ENCODE data around the gene MGRN1.

MGRN1 gene

DNA sequence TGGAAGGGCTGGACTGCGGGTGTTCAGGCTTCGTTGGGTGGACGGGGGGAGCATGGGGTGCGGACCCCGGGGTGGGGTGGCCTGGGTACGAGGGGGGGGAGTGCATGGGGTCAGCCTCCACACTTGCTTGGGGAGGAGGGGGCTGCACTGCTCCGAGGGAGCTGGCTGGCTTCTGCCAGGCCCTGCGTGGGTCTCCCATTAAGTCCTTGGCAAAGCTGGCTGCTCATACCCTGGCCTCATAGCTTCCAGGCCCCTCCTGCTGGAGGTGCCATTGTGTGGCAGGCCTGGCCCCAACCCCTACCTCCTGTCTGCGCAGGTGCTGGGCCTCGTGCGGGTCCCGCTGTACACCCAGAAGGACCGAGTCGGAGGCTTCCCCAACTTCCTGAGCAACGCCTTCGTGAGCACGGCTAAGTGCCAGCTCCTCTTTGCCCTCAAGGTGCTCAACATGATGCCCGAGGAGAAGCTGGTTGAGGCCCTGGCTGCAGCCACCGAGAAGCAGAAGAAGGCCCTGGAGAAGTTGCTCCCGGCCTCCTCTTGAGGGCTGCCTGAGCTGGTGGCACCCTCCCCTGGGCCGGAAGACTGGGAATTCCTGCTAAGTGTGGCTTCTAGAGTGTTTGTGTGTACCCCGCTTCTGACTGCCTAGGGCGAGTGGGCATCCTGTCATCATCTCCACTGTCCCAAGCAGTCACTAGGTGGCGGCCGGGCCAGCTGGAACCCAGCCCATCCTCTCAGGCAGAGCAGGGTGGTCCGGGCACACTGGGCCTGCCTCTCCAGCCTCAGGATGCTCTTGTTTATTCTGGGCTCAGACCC is 70.2 kb downstream of the MGRN1 start:
- peak overlapping the region in 4 of 7 experiments; percentile 35 to 93 (median 88) for H3K4me3 ChIP-seq (ENCODE audit: control insufficient read depth in 1 of 7, extremely low read depth in 1 of 7, insufficient read depth in 4 of 7, low read depth in 2 of 7, low read length in 6 of 7)
- CTCF ChIA-PET: interaction anchor here (1.2 to 2.0 kb wide), 7 partner anchors 8 to 261 kb away, joined by 3 to 8 read pairs (median 5); partner anchors contain the start of genes ANKS3 and DNAAF8
- peaks cover 5 to 55% (median 40%) of the 10 kb centered on the region in 4 experiments for H3K36me3 ChIP-seq (ENCODE audit: control insufficient read depth in 4 of 4, insufficient read depth in 4 of 4, low read length in 3 of 4)
- DNase-seq: no peak
- H3K9me3 ChIP-seq (ENCODE audit: control extremely low read depth in 1 of 5, control insufficient read depth in 4 of 5, insufficient read depth in 2 of 5, low read depth in 1 of 5, low read length in 4 of 5): no peaks in the 10 kb centered on the region
- H3K27ac ChIP-seq (ENCODE audit: insufficient read depth in 1 of 2, low read depth in 1 of 2, low read length in 2 of 2, poor library complexity in 1 of 2, severe bottlenecking in 2 of 2): peak overlapping the region in 1 of 2 experiments; percentile 79
- 83% methylated on average over 15 of the region's 26 CpGs for WGBS (ENCODE audit: insufficient coverage)
- H3K4me1 ChIP-seq (ENCODE audit: control extremely low read depth in 1 of 4, control insufficient read depth in 4 of 4, insufficient read depth in 4 of 4, low read length in 3 of 4): peaks cover 0 to 22% (median 19%) of the 10 kb centered on the region in 4 experiments
- H3K27me3 ChIP-seq (replicated peaks in 2 of 5; ENCODE audit: control insufficient read depth in 4 of 5, insufficient read depth in 5 of 5, low read length in 4 of 5): no peaks in the 10 kb centered on the region
- POLR2A ChIA-PET: interaction anchor here (0.7 kb wide), 1 partner anchor 9 kb away, joined by 3 read pairs; no protein-coding TSS in a partner anchor

DNA sequence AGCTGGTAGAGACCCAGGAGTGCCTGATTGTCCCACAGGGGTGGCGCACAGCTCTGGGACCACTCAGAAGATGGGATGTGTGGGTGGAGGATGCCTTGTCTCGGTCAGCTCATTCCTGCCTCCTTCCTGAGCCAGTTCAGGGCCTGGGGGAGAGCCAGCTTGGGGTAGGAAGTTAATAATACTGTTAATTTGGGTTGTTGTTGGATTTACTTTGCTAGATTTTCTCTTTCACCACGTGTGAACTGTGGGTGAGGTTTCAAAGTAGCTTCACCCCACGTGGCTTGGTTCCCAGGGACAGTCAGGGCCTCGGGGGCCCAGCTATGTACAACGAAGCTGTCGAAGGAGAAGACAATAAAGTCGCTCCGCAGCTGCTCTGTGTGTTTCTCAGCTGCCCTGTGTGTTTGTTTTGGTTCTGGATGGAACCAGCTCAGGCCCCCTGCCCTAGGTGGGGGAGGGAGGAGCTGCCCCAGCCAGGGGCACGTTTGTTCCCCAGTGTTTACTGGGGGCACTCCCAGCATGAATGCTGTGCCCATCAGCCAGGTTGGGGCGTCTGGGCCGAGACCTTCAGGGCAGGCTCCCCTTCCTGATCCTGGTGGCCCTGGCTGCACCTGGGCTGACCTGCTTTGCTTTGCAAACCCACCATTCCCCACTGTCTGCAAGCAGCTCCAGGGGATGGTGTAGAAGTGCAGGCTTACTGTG is 71.0 kb downstream of the MGRN1 start:
- ChIA-PET CTCF (interaction anchor here (1.2 to 2.0 kb wide), 7 partner anchors 9 to 261 kb away, joined by 3 to 8 read pairs (median 5); partner anchors contain the start of genes ANKS3 and DNAAF8), POLR2A (interaction anchor here (0.7 kb wide), 1 partner anchor 8 kb away, joined by 3 read pairs; no protein-coding TSS in a partner anchor)
- Histone ChIP-seq H3K4me3 (ENCODE audit: control insufficient read depth in 1 of 7, extremely low read depth in 1 of 7, insufficient read depth in 4 of 7, low read depth in 2 of 7, low read length in 6 of 7) (no peak overlapping the region), H3K27me3 (replicated peaks in 2 of 5; ENCODE audit: control insufficient read depth in 4 of 5, insufficient read depth in 5 of 5, low read length in 4 of 5) (no peaks in the 10 kb centered on the region), H3K36me3 (ENCODE audit: control insufficient read depth in 4 of 4, insufficient read depth in 4 of 4, low read length in 3 of 4) (peaks cover 5 to 56% (median 42%) of the 10 kb centered on the region in 4 experiments), H3K4me1 (ENCODE audit: control extremely low read depth in 1 of 4, control insufficient read depth in 4 of 4, insufficient read depth in 4 of 4, low read length in 3 of 4) (peaks cover 0 to 22% (median 17%) of the 10 kb centered on the region in 4 experiments), H3K27ac (ENCODE audit: insufficient read depth in 1 of 2, low read depth in 1 of 2, low read length in 2 of 2, poor library complexity in 1 of 2, severe bottlenecking in 2 of 2) (no peak overlapping the region), H3K9me3 (ENCODE audit: control extremely low read depth in 1 of 5, control insufficient read depth in 4 of 5, insufficient read depth in 2 of 5, low read depth in 1 of 5, low read length in 4 of 5) (no peaks in the 10 kb centered on the region)
- 89% methylated on average over 10 of the region's 12 CpGs for WGBS (ENCODE audit: insufficient coverage)
- DNase-seq: no peak

DNA sequence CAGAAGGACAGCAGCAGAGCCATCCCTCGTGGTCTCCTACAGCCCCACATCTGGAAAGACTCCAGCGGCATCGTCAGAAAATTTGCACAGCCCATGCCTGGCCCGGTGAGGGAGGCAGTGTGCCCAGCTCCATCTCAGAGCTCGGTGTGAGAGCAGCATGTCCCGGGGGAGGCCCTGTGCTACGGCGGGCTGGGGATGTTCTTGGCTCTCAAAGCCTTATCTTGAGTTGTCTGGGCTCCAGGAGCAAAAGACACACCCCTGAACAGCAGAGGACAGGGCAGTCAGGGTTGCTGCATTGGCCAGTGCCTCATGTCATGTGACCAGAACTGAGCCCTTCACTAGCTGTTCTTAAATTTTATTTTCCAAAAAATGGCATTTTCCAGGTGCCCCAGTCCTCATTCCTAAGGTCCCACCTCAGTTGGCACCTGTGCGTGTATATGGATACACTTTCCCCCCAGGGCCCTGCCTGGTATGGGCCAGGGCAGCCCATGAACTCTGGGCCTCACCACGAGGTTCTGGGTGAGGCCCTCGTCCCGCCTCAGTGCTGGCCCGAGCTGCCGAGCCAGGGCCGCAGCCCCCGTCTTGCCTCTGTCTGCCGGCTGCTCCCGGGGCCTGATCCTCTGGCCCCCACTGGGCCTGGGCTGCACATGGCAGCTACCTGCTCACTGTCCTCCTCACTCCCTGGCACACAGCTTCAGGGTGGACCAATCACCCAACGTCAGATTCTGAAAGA is 71.7 kb downstream of the MGRN1 start:
- Histone ChIP-seq H3K27me3 (replicated peaks in 2 of 5; ENCODE audit: control insufficient read depth in 4 of 5, insufficient read depth in 5 of 5, low read length in 4 of 5) (no peaks in the 10 kb centered on the region), H3K36me3 (ENCODE audit: control insufficient read depth in 4 of 4, insufficient read depth in 4 of 4, low read length in 3 of 4) (peaks cover 5 to 63% (median 50%) of the 10 kb centered on the region in 4 experiments), H3K9me3 (ENCODE audit: control extremely low read depth in 1 of 5, control insufficient read depth in 4 of 5, insufficient read depth in 2 of 5, low read depth in 1 of 5, low read length in 4 of 5) (no peaks in the 10 kb centered on the region), H3K27ac (ENCODE audit: insufficient read depth in 1 of 2, low read depth in 1 of 2, low read length in 2 of 2, poor library complexity in 1 of 2, severe bottlenecking in 2 of 2) (no peak overlapping the region), H3K4me3 (ENCODE audit: control insufficient read depth in 1 of 7, extremely low read depth in 1 of 7, insufficient read depth in 4 of 7, low read depth in 2 of 7, low read length in 6 of 7) (no peak overlapping the region), H3K4me1 (ENCODE audit: control extremely low read depth in 1 of 4, control insufficient read depth in 4 of 4, insufficient read depth in 4 of 4, low read length in 3 of 4) (peaks cover 0 to 22% (median 17%) of the 10 kb centered on the region in 4 experiments)
- 92% methylated on average over 19 of the region's 19 CpGs for WGBS (ENCODE audit: insufficient coverage)
- ChIA-PET CTCF (interaction anchor here (1.0 to 2.0 kb wide), 8 partner anchors 9 to 260 kb away, joined by 3 to 8 read pairs (median 5); partner anchors contain the start of genes ANKS3 and DNAAF8), POLR2A (interaction anchor here (1.0 kb wide), 1 partner anchor 174 kb away, joined by 3 read pairs; no protein-coding TSS in a partner anchor)
- no peak for DNase-seq

DNA sequence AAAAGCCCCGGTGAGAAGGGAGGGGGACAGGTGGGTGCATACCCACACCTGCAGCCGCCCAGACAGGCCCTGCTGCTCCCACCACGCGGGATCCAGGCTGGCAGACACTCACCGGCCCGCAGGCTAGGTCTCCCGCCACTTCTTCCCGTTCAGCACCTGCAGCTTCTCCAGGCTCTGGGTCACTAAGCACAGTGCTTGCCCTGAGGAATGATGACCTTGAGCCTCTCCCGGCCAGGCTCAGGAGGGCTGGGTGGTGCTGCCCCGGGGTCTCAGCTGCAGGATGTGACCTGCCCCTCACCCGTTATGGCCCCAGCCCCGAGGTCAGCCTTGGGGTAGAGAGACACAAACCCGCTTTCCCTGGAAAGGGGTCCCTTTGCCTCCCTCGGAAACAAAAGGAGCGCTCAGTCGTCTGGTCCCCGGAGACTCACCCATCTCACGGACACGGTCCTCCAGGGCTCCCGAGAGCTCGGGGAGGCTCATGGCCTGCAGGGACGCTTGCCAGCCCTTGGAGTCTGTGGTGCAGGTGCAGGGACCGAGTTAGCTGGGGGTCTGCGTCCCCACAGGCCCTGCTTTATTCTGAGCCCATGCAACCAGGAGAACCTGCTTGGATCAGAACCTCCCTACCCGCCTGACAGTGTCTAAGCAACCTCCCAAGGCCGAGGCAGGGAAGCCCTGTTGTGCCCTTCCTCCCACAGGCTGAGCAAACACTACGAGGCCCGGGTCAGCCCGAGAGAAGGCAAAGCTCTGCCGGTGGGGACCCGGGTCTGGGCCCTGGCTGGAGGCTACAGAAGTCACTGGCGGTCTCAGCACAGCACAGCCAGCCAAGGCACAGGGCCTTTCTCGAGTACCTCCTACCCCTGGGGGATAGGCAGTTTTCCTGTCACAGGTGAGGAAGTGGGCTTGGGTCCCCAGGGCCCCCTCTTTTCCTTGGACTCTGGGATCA is 72.5 kb downstream of the MGRN1 start:
- WGBS (ENCODE audit: insufficient coverage): 95% methylated on average over 32 of the region's 33 CpGs
- Histone ChIP-seq H3K27me3 (replicated peaks in 2 of 5; ENCODE audit: control insufficient read depth in 4 of 5, insufficient read depth in 5 of 5, low read length in 4 of 5) (no peaks in the 10 kb centered on the region), H3K4me1 (ENCODE audit: control extremely low read depth in 1 of 4, control insufficient read depth in 4 of 4, insufficient read depth in 4 of 4, low read length in 3 of 4) (peaks cover 0 to 20% (median 15%) of the 10 kb centered on the region in 4 experiments), H3K36me3 (ENCODE audit: control insufficient read depth in 4 of 4, insufficient read depth in 4 of 4, low read length in 3 of 4) (peaks cover 5 to 71% (median 54%) of the 10 kb centered on the region in 4 experiments), H3K9me3 (ENCODE audit: control extremely low read depth in 1 of 5, control insufficient read depth in 4 of 5, insufficient read depth in 2 of 5, low read depth in 1 of 5, low read length in 4 of 5) (no peaks in the 10 kb centered on the region), H3K4me3 (ENCODE audit: control insufficient read depth in 1 of 7, extremely low read depth in 1 of 7, insufficient read depth in 4 of 7, low read depth in 2 of 7, low read length in 6 of 7) (no peak overlapping the region), H3K27ac (ENCODE audit: insufficient read depth in 1 of 2, low read depth in 1 of 2, low read length in 2 of 2, poor library complexity in 1 of 2, severe bottlenecking in 2 of 2) (no peak overlapping the region)
- DNase-seq: no peak
- ChIA-PET POLR2A (interaction anchor here (0.6 to 1.0 kb wide), 2 partner anchors 173 to 186 kb away, joined by 3 read pairs; no protein-coding TSS in a partner anchor), CTCF (interaction anchor here (1.0 kb wide), 1 partner anchor 60 kb away, joined by 3 read pairs; no protein-coding TSS in a partner anchor)

DNA sequence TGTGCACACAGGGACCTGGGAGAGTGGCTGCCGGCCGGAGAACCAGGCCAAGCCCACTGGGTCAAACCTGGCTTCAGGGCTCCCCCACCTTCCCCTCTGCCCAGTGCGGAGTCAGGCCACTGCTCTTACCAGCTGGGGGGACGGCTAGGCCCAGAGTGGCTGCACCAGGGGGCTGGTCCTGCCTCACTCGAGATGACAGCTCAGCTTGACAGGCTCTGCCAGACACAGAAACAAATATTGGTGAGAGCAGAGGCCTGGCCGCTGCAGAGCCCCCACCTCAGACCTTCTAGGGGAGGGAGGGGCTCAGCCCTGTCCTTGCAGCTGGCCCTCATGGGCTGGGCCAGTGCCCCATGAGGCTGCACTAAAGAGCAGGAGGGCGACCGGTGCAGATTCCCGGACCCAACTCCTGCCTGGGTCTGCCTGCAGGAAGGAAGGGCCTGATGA is 73.2 kb downstream of the MGRN1 start:
- no peak for DNase-seq
- WGBS (ENCODE audit: insufficient coverage): 100% methylated on average over 6 of the region's 9 CpGs
- Histone ChIP-seq H3K4me1 (ENCODE audit: control extremely low read depth in 1 of 4, control insufficient read depth in 4 of 4, insufficient read depth in 4 of 4, low read length in 3 of 4) (peaks cover 0 to 13% (median 8%) of the 10 kb centered on the region in 4 experiments), H3K27me3 (replicated peaks in 2 of 5; ENCODE audit: control insufficient read depth in 4 of 5, insufficient read depth in 5 of 5, low read length in 4 of 5) (no peaks in the 10 kb centered on the region), H3K4me3 (ENCODE audit: control insufficient read depth in 1 of 7, extremely low read depth in 1 of 7, insufficient read depth in 4 of 7, low read depth in 2 of 7, low read length in 6 of 7) (no peak overlapping the region), H3K27ac (ENCODE audit: insufficient read depth in 1 of 2, low read depth in 1 of 2, low read length in 2 of 2, poor library complexity in 1 of 2, severe bottlenecking in 2 of 2) (no peak overlapping the region), H3K36me3 (ENCODE audit: control insufficient read depth in 4 of 4, insufficient read depth in 4 of 4, low read length in 3 of 4) (peaks cover 7 to 78% (median 56%) of the 10 kb centered on the region in 4 experiments), H3K9me3 (ENCODE audit: control extremely low read depth in 1 of 5, control insufficient read depth in 4 of 5, insufficient read depth in 2 of 5, low read depth in 1 of 5, low read length in 4 of 5) (no peaks in the 10 kb centered on the region)
- POLR2A ChIA-PET: interaction anchor here (0.6 kb wide), 1 partner anchor 187 kb away, joined by 3 read pairs; no protein-coding TSS in a partner anchor
- CTCF ChIA-PET: interaction anchor here (1.0 kb wide), 1 partner anchor 60 kb away, joined by 3 read pairs; no protein-coding TSS in a partner anchor

Data from common myeloid progenitor, CD34-positive (primary cell).